DND-41 (cell line): Measurements from ENCODE around the gene RUNX2.

ENCODE experiments used
- CTCF ChIP-seq: IDR thresholded peaks from 2 replicates; pipeline ENCODE4 v1.5.1; 2012; ENCODE audit warnings: borderline replicate concordance, low read length, moderate library complexity, mild to moderate bottlenecking; ENCODE audit not compliant: poor library complexity, severe bottlenecking; ENCODE audit errors: extremely low read depth
- EZH2 ChIP-seq: IDR thresholded peaks from 3 replicates; pipeline ENCODE4 v1.6.1; 2012; ENCODE audit warnings: borderline replicate concordance, low read depth, mild to moderate bottlenecking, moderate library complexity, low read length, inconsistent platforms; ENCODE audit not compliant: severe bottlenecking

DNA sequence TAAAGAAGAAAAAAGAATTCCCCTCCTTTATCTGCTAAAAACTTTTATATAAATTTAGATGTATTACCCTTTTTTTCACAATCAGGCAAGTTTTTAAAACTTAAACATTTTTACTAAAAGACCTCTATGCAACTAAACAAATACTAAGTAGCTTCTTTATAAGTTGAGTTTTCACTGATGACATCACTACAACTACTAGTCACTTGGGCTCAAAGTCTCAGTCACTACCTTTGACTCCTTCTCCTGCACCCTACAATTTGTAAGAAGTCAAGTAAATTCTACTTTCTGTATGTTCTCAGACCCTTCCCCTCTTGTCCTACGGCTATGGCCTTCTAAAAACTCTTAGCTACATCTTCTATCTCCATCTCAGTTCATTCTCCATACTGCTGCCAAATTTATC is 38.4 kb downstream of the RUNX2 start:
- TF ChIP-seq CTCF (no peak), EZH2 (no peak)
